ENCODE measurements around the gene KIF23.

The KIF23 gene

GRCh38 chr15:69439623-69440022 lies 25.5 kb downstream of the KIF23 start:
- TF ChIP-seq REST (IDR thresholded peaks at IDR 0.05; ENCODE audit: low read depth) = no peak
- no peak for TF ChIP-seq USF1 (IDR thresholded peaks at IDR 0.05)
- no peak for TF ChIP-seq EGR1 (IDR thresholded peaks at IDR 0.05)
- TF ChIP-seq YY1 (IDR thresholded peaks at IDR 0.05; ENCODE audit: low read depth) = no peak
- TF ChIP-seq FOXM1 (IDR thresholded peaks at IDR 0.05; ENCODE audit: borderline replicate concordance, low read depth) = no peak
- no peak for TF ChIP-seq CEBPB (IDR thresholded peaks at IDR 0.05)
- no peak for TF ChIP-seq EP300 (IDR thresholded peaks at IDR 0.05; ENCODE audit: borderline replicate concordance)
- TF ChIP-seq NFIC (IDR thresholded peaks at IDR 0.05) = no peak
- no peak for TF ChIP-seq TCF12 (IDR thresholded peaks at IDR 0.05; ENCODE audit: low read depth)

- TF ChIP-seq, protein P1, sequence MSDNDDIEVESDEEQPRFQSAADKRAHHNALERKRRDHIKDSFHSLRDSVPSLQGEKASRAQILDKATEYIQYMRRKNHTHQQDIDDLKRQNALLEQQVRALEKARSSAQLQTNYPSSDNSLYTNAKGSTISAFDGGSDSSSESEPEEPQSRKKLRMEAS (IDR thresholded peaks at IDR 0.05) = no peak
- TF ChIP-seq CREB1 (IDR thresholded peaks at IDR 0.05; ENCODE audit: low read depth) (no peak), TEAD4 (IDR thresholded peaks at IDR 0.05) (no peak), NFIC (IDR thresholded peaks at IDR 0.05) (no peak), EGR1 (IDR thresholded peaks at IDR 0.05) (no peak)
These were observed 29.0 kb downstream of the KIF23 start for GRCh38 chr15:69443032-69443611.

DNA sequence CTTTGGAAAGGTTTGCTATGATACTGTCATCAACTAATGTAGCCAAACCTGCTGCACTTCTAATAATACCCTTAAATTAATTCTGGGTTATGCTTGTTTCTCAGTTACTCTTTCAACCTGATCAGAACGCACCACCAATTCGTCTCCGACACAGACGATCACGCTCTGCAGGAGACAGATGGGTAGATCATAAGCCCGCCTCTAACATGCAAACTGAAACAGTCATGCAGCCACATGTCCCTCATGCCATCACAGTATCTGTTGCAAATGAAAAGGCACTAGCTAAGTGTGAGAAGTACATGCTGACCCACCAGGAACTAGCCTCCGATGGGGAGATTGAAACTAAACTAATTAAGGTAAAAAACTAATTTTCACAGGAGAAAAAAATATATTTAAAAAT lies 30.5 kb downstream of the KIF23 start:
- TF ChIP-seq EGR1 (IDR thresholded peaks at IDR 0.05) (no peak), RAD21 (IDR thresholded peaks at IDR 0.05; ENCODE audit: low read depth) (no peak), USF1 (IDR thresholded peaks at IDR 0.05) (no peak), NFIC (IDR thresholded peaks at IDR 0.05) (no peak), ZBTB7A (IDR thresholded peaks at IDR 0.05; ENCODE audit: low read depth) (no peak), CREB1 (IDR thresholded peaks at IDR 0.05; ENCODE audit: low read depth) (no peak), CEBPB (IDR thresholded peaks at IDR 0.05) (no peak), TCF12 (IDR thresholded peaks at IDR 0.05; ENCODE audit: low read depth) (no peak), EP300 (IDR thresholded peaks at IDR 0.05; ENCODE audit: borderline replicate concordance) (no peak)

DNA sequence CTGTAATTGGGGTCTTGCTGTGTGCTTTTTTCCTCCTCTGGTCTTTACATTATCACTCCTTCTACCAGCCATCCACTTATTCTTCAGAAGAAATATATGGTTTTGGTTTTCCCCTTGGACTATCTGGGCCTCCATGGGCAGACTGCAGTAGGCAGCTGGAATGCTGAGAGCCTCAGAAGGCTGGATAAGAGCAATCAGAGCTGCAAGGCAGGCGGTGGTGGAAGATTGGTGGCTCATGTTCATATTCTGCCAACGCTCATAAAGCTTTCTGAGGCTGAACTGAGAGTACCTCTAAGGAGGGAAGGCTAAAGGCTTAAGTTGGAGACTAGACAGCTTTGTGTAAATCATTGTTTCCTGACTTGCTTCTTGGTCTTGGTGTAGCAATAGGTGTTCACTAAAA lies 32.8 kb downstream of the KIF23 start:
- TF ChIP-seq, protein P1 (IDR thresholded peaks at IDR 0.05) = no peak
- no peak for TF ChIP-seq RAD21 (IDR thresholded peaks at IDR 0.05; ENCODE audit: low read depth)
- TF ChIP-seq CEBPB (IDR thresholded peaks at IDR 0.05) = no peak
- no peak for TF ChIP-seq USF1 (IDR thresholded peaks at IDR 0.05)
- no peak for TF ChIP-seq TCF12 (IDR thresholded peaks at IDR 0.05; ENCODE audit: low read depth)
- TF ChIP-seq TEAD4 (IDR thresholded peaks at IDR 0.05) = no peak
- TF ChIP-seq REST (IDR thresholded peaks at IDR 0.05; ENCODE audit: low read depth) = no peak
- no peak for TF ChIP-seq TAF1 (IDR thresholded peaks at IDR 0.05; ENCODE audit: low read depth)
- TF ChIP-seq CREB1 (IDR thresholded peaks at IDR 0.05; ENCODE audit: low read depth) = no peak
- no peak for TF ChIP-seq YY1 (IDR thresholded peaks at IDR 0.05; ENCODE audit: low read depth)
- no peak for TF ChIP-seq FOXM1 (IDR thresholded peaks at IDR 0.05; ENCODE audit: borderline replicate concordance, low read depth)
- TF ChIP-seq EP300 (IDR thresholded peaks at IDR 0.05; ENCODE audit: borderline replicate concordance) = no peak
- no peak for TF ChIP-seq ZBTB7A (IDR thresholded peaks at IDR 0.05; ENCODE audit: low read depth)
- no peak for TF ChIP-seq EGR1 (IDR thresholded peaks at IDR 0.05)
- no peak for TF ChIP-seq NFIC (IDR thresholded peaks at IDR 0.05)

DNA sequence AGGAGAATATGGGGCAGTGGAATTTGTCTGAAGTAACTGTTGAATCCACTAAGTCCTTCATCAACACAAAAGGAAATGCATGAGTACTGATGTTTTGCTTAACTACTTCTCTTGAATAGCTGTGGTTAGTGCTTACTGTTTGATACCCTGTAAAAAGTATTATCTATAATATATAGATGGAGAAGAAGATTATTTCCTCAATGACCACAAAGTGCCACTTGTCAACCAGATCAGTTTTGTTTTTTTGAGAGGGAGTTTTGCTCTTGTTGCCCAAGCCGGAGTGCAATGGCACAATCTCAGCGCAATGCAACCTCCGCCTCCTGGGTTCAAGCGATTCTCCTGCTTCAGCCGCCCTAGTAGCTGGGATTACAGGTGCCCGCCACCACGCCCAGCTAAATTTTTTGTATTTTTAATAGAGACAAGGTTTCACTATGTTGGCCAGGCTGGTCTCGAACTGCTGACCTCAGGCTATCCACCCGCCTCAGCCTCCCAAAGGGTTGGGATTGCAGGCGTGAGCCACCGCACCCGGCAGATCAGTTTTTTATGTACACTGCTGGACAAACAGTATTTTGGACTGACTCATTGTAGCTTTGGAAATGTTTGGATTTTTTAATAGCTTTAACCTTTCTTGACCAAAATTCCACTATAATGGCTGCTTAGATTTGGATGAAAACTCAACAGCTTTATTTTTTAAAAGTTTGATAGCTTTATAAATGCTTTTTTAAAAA lies 37.0 kb downstream of the KIF23 start:
- no peak for TF ChIP-seq YY1 (IDR thresholded peaks at IDR 0.05; ENCODE audit: low read depth)
- TF ChIP-seq CEBPB (IDR thresholded peaks at IDR 0.05) = no peak
- TF ChIP-seq TEAD4 (IDR thresholded peaks at IDR 0.05) = no peak
- no peak for TF ChIP-seq REST (IDR thresholded peaks at IDR 0.05; ENCODE audit: low read depth)
- TF ChIP-seq USF1 (IDR thresholded peaks at IDR 0.05) = no peak
- no peak for TF ChIP-seq TCF12 (IDR thresholded peaks at IDR 0.05; ENCODE audit: low read depth)

All from Ishikawa (cell line).